Measurements from ENCODE around the gene CPS1. TPM values are rescaled to one million over a fixed set of nuclear protein-coding genes. Genes with fewer than 3 reads are reported as not detected.

Gene CPS1
- total RNA-seq, 1 experiment from 2014 or later = 14.2 TPM

DNA sequence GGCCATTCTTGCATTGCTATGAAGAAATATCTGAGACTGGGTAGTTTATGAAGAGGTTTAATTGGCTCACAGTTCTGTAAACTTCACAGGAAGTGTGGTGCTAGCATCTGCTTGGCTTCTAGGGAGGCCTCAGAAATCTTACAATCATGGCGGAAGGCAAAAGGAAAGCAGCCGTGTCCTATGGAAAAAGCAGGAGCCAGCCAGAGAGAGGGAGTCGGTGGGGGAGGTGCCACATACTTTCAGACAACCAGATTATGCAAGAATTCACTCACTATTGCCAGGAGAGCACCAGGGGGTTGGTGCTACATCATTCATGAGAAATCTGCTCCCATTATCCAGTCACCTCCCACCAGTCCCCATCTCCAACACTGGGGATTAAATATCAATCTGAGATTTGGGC is 64.1 kb downstream of the CPS1 start:
- Histone ChIP-seq H3K23me2 (ENCODE audit: insufficient read length, low read depth, low read length, poor library complexity, severe bottlenecking) (no peaks in the 10 kb centered on the region), H2AFZ (ENCODE audit: low read length) (no peak overlapping the region)
- no CpG with 5 or more reads among the region's 3 CpGs for WGBS (ENCODE audit: extremely low coverage, insufficient read length, low lambda C conversion rate)

More for the DNA sequence above, 64.1 kb downstream of the CPS1 start:
- Histone ChIP-seq H3K14ac (ENCODE audit: insufficient read depth, low read length) (no peak overlapping the region), H3K9ac (ENCODE audit: extremely low read depth, insufficient read length, low read length) (no peak overlapping the region), H4K8ac (replicated peaks; ENCODE audit: insufficient read length, low read depth, low read length) (no peak overlapping the region), H3K23ac (ENCODE audit: insufficient read length, low read depth, low read length) (no peak overlapping the region), H3T11ph (ENCODE audit: low read length) (no peak overlapping the region), H3K4me1 (ENCODE audit: insufficient read depth, low read length) (peaks cover 3% of the 10 kb centered on the region; the same call in 1 of the 2 replicates), H4K20me1 (ENCODE audit: control insufficient read depth, insufficient read depth, insufficient read length) (no peaks in the 10 kb centered on the region), H2BK15ac (ENCODE audit: low read depth, low read length) (no peak overlapping the region), H2BK120ac (ENCODE audit: low read depth, low read length, poor library complexity, severe bottlenecking) (no peak overlapping the region), H3K4ac (ENCODE audit: low read depth, low read length) (no peak overlapping the region), H2BK12ac (ENCODE audit: insufficient read length, low read depth, low read length) (no peak overlapping the region), H4K5ac (ENCODE audit: insufficient read length, low read depth, low read length) (no peak overlapping the region), H2BK5ac (ENCODE audit: insufficient read length, low read length) (no peak overlapping the region), H3K27ac (ENCODE audit: insufficient read length, low read depth, low read length) (no peak overlapping the region), H3K18ac (ENCODE audit: insufficient read length, low read depth, low read length) (no peak overlapping the region), H3K56ac (ENCODE audit: insufficient read length, low read depth, low read length) (no peak overlapping the region), H3K9me3 (ENCODE audit: control insufficient read depth, low read depth, low read length) (no peaks in the 10 kb centered on the region), H4K91ac (ENCODE audit: insufficient read length, low read depth, low read length) (no peak overlapping the region), H3K79me1 (ENCODE audit: insufficient read depth, low read depth, low read length, poor library complexity, severe bottlenecking) (no peaks in the 10 kb centered on the region), H3K27me3 (ENCODE audit: insufficient read depth, low read length) (no peaks in the 10 kb centered on the region), H3K4me2 (ENCODE audit: insufficient read depth, insufficient read length, low read length) (no peak overlapping the region), H3K79me2 (ENCODE audit: insufficient read depth, low read length) (no peaks in the 10 kb centered on the region), H2AK5ac (ENCODE audit: insufficient read length, low read length) (no peak overlapping the region), H2BK20ac (ENCODE audit: low read depth, low read length, poor library complexity, severe bottlenecking) (no peak overlapping the region)
- TF ChIP-seq, protein P1, sequence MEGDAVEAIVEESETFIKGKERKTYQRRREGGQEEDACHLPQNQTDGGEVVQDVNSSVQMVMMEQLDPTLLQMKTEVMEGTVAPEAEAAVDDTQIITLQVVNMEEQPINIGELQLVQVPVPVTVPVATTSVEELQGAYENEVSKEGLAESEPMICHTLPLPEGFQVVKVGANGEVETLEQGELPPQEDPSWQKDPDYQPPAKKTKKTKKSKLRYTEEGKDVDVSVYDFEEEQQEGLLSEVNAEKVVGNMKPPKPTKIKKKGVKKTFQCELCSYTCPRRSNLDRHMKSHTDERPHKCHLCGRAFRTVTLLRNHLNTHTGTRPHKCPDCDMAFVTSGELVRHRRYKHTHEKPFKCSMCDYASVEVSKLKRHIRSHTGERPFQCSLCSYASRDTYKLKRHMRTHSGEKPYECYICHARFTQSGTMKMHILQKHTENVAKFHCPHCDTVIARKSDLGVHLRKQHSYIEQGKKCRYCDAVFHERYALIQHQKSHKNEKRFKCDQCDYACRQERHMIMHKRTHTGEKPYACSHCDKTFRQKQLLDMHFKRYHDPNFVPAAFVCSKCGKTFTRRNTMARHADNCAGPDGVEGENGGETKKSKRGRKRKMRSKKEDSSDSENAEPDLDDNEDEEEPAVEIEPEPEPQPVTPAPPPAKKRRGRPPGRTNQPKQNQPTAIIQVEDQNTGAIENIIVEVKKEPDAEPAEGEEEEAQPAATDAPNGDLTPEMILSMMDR (conservative IDR thresholded peaks at IDR 0.05) = no peak
- Mint-ChIP-seq H3K27ac (peak overlapping the region; percentile 69 to 80 (median 76); a peak in 5 of 7 replicates), H3K36me3 (ENCODE audit: insufficient read depth in 1 of 3, low read depth in 3 of 3) (no peaks in the 10 kb centered on the region; a peak in 1 of 7 replicates), H3K27me3 (ENCODE audit: low read depth) (no peaks in the 10 kb centered on the region), H3K9me3 (no peaks in the 10 kb centered on the region), H3K4me3 (peak overlapping the region in 1 of 2 experiments; percentile 1; a peak in 1 of 5 replicates), H3K4me1 (peaks cover 33% of the 10 kb centered on the region in 2 experiments)
- peak; percentile 52 for DNase-seq

Data from H9 (cell line).